Gastrocnemius medialis (tissue), 4 donors: ENCODE measurements around the gene RBL2. TPM values are rescaled to one million over a fixed set of nuclear protein-coding genes. Genes with fewer than 3 reads are reported as not detected.

Experiments used
- ATAC-seq, 2 donors: fragments of 150-250 bp; one replicate each; pipeline ENCODE4 v1.9.1; 2016
- DNase-seq, 2 donors: peaks; one replicate each; pipeline ENCODE4 v3.0.0-alpha.2; 2019
- H3K27ac ChIP-seq, 4 donors: fragments of 200-600 bp; sonication (generic); 1 replicate in 1 of 4; 2 replicates in 3 of 4; pipeline ENCODE4 v1.5.1; 2016 to 2018; ENCODE audit warnings: mild to moderate bottlenecking in 2 of 4, moderate library complexity in 1 of 4
- H3K27me3 ChIP-seq, 3 donors: fragments of 200-600 bp; sonication (generic) in 2 of 3; 1 replicate in 1 of 3; 2 replicates in 2 of 3; pipeline versions ENCODE4 v1.5.1 to v1.6.0; 2016 to 2019; ENCODE audit warnings: mild to moderate bottlenecking in 1 of 3, moderate library complexity in 1 of 3
- H3K36me3 ChIP-seq, 2 donors: fragments of 200-600 bp; sonication (generic) in 1 of 2; one replicate each; pipeline ENCODE4 v1.5.1; 2017 to 2018
- H3K4me1 ChIP-seq, 2 donors: fragments of 200-600 bp; sonication (generic) in 1 of 2; one replicate each; pipeline ENCODE4 v1.5.1; 2016 to 2017; ENCODE audit warnings: mild to moderate bottlenecking in 2 of 2
- H3K4me3 ChIP-seq, 4 donors: fragments of 200-600 bp; sonication (generic) in 3 of 4; 1 replicate in 1 of 4; 2 replicates in 3 of 4; pipeline ENCODE4 v1.5.1; 2016 to 2019; ENCODE audit warnings: mild to moderate bottlenecking in 2 of 4
- H3K9me3 ChIP-seq, 3 donors: fragments of 200-600 bp; sonication (generic) in 2 of 3; 1 replicate in 1 of 3; 2 replicates in 2 of 3; pipeline ENCODE4 v1.5.1; 2016 to 2019
- CTCF ChIP-seq, 5 experiments: fragments of 450-650 bp in 3 of 5; fragments of 200-600 bp in 2 of 5; sonication (generic) in 2 of 5; IDR thresholded peaks in 4 of 5; conservative IDR thresholded peaks in 1 of 5; 1 replicate in 4 of 5; 2 replicates in 1 of 5; pipeline ENCODE4 v1.5.1; 2016 to 2019; ENCODE audit warnings: antibody characterized with exemption in 5 of 5, mild to moderate bottlenecking in 3 of 5, moderate library complexity in 3 of 5
- POLR2A ChIP-seq, 2 donors: fragments of 450-650 bp; IDR thresholded peaks; one replicate each; pipeline ENCODE4 v1.6.1; 2017; ENCODE audit warnings: antibody characterized with exemption in 2 of 2, mild to moderate bottlenecking in 2 of 2, moderate library complexity in 2 of 2
- in situ Hi-C, 4 donors: fragments of 200-750 bp; cut with MboI; loops; one replicate each; pipeline versions ENCODE4 v1.15.0 to v1.8.0; 2017; ENCODE audit warnings: low sequenced_read_pairs in 4 of 4
- intact Hi-C: fragments of 100-400 bp; cut with DNase I; formaldehyde crosslinking; loops from one replicate; pipeline ENCODE4 v1.15.1; 2023; ENCODE audit warnings: low total_unique reads
- total RNA-seq, 4 donors: library from RNA; depleted of rRNA; stranded (reverse); fragments of >200 nt; gene quantifications; one replicate each; pipeline versions ENCODE4 v1.1.0 to v1.2.3, GENCODE V29; 2016

RBL2 gene
- total RNA-seq, 4 donors from 2014 or later, result 48.0 to 60.6 (median 58.0) TPM

- Histone ChIP-seq H3K4me3 (no peak overlapping the region), H3K9me3 (no peaks in the 10 kb centered on the region), H3K27me3 (no peaks in the 10 kb centered on the region), H3K4me1 (peaks cover 21 to 27% of the 10 kb centered on the region in 2 donors), H3K36me3 (peaks cover 3 to 62% of the 10 kb centered on the region in 2 donors), H3K27ac (no peak overlapping the region)
- no peak for ATAC-seq
- DNase-seq, result no peak
- intact Hi-C loops, result no loop called here
- in situ Hi-C loops, result no loop called here
- TF ChIP-seq CTCF (IDR thresholded peaks at IDR 0.05 in 4 of 5, conservative IDR thresholded peaks at IDR 0.05 in 1 of 5) (no peak), POLR2A (IDR thresholded peaks at IDR 0.05) (no peak)
Observed at GRCh38 chr16:53486230-53486629, 52.0 kb downstream of the RBL2 start.

DNA sequence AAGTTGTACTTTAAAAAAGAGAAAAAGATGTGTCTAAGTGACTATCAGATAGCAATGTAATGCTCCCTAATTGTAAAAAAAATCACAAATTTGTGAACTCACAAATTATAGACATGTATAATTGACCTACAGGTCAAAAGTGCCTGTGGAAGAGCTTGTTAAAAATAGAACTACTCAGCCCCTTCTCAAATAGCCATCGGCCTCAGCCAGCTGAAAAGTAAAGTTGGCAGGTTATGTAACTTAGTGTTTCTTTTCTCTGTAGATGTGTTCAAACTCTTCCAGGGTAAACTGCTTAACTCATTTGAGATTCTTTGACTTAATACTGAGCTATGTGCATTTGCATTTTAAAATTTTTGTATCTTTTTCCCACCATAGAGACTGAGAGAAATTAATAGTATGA, 55.5 kb downstream of the RBL2 start:
- Histone ChIP-seq H3K4me1 (peaks cover 21 to 27% of the 10 kb centered on the region in 2 donors), H3K27ac (peak overlapping the region; percentile 41 to 74 (median 49)), H3K9me3 (no peaks in the 10 kb centered on the region), H3K27me3 (no peaks in the 10 kb centered on the region), H3K4me3 (no peak overlapping the region), H3K36me3 (peaks cover 0 to 67% of the 10 kb centered on the region in 2 donors)
- intact Hi-C loops, result loop anchor here (1.0 kb wide), 1 partner anchor 28 kb away; no protein-coding TSS in a partner anchor
- TF ChIP-seq POLR2A (IDR thresholded peaks at IDR 0.05) (no peak), CTCF (IDR thresholded peaks at IDR 0.05 in 4 of 5, conservative IDR thresholded peaks at IDR 0.05 in 1 of 5) (no peak)
- DNase-seq (no peak), ATAC-seq (peak; percentile 65 to 72)
- in situ Hi-C loops, result no loop called here

DNA sequence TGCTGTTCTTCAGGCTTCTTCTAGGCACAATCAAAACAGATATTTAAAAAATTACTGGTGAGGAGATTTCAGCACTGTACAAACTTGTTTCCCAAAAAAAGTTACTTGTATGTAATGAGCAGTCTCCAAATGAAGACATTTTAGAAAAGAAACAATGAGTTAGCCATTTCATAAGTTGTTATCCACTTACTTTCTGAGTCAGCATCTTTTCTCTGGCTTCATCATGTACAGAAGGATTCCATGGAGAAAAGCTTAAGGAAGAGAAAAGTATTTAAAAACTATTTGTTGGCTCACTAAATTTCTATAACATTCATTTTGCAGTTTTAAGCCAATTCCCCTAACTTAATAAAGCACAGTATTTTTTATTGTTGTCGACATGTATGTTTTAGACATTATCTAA, 58.2 kb downstream of the RBL2 start:
- DNase-seq, result no peak
- Histone ChIP-seq H3K36me3 (peaks cover 0 to 80% of the 10 kb centered on the region in 2 donors), H3K9me3 (no peaks in the 10 kb centered on the region), H3K27ac (no peak overlapping the region), H3K27me3 (no peaks in the 10 kb centered on the region), H3K4me3 (no peak overlapping the region), H3K4me1 (peaks cover 21 to 27% of the 10 kb centered on the region in 2 donors)
- in situ Hi-C loops, result no loop called here
- ATAC-seq, result no peak
- TF ChIP-seq POLR2A (IDR thresholded peaks at IDR 0.05) (no peak), CTCF (IDR thresholded peaks at IDR 0.05 in 4 of 5, conservative IDR thresholded peaks at IDR 0.05 in 1 of 5) (no peak)
- intact Hi-C loops, result no loop called here

DNA sequence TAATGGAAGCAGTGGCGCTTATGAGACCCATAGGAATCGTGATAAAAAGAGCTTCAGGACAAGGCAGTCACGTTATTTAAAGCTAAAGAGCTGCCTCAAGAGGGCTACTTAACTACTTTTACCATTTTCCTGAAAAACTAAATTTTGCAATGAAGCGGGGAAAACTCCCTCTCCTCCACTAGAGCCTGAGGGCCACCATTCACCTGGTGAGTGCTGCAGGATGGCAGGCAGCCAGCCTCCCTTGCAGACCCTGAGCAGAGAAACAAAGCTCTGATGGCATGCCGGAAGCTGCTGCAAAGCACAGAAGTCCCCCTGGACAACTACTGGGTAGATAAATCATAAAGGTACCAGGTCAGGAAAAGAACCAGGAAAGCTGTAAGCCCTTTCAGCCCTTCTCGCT, 60.4 kb downstream of the RBL2 start:
- in situ Hi-C loops, result loop anchor here in 1 of 4 donors (5.0 kb wide), 1 partner anchor 57 kb away; no protein-coding TSS in a partner anchor
- intact Hi-C loops, result no loop called here
- H3K4me1 ChIP-seq, result peaks cover 12 to 15% of the 10 kb centered on the region in 2 donors

More for the DNA sequence above, 60.4 kb downstream of the RBL2 start:
- no peak overlapping the region for H3K27ac ChIP-seq
- H3K36me3 ChIP-seq, result peaks cover 0 to 80% of the 10 kb centered on the region in 2 donors
- TF ChIP-seq CTCF (IDR thresholded peaks at IDR 0.05 in 4 of 5, conservative IDR thresholded peaks at IDR 0.05 in 1 of 5), result no peak
- no peak for ATAC-seq
- H3K9me3 ChIP-seq, result no peaks in the 10 kb centered on the region
- DNase-seq, result no peak
- H3K27me3 ChIP-seq, result no peaks in the 10 kb centered on the region
- H3K4me3 ChIP-seq, result no peak overlapping the region
